Choroid plexus epithelial cell (primary cell): Measurements from ENCODE around the gene IFNA8.
"Not testable (repeated sequence)": the region's sequence is repeated elsewhere in the genome, so short reads cannot be mapped to it uniquely, and the experiment has no call there.

Source experiments
- DNase-seq: peaks from one replicate; pipeline ENCODE4 v3.0.0-alpha.2; 2010; ENCODE audit warnings: low read depth
- H3K4me3 ChIP-seq: 2 replicates; pipeline ENCODE4 v1.5.1; 2011; ENCODE audit warnings: low read depth, mild to moderate bottlenecking, control low read depth, low read length, moderate library complexity
- CTCF ChIP-seq: conservative IDR thresholded peaks from 2 replicates; pipeline ENCODE4 v1.5.1; 2011; ENCODE audit warnings: low read depth, mild to moderate bottlenecking, control low read depth, inconsistent platforms, low read length, moderate library complexity

IFNA8 gene

GRCh38 chr9:21408817-21409216 is at the start of gene IFNA8:
IFNA8 (plus strand) TSS chr9:21409117; CDS start chr9:21409177, 60 bp downstream.
- DNase-seq, result no peak
- TF ChIP-seq CTCF, result no peak
- no peak within 1 kb of the TSS for H3K4me3 ChIP-seq

GRCh38 chr9:21362287-21362686 is 46.6 kb upstream of the IFNA8 start:
- TF ChIP-seq CTCF, result no peak

DNA sequence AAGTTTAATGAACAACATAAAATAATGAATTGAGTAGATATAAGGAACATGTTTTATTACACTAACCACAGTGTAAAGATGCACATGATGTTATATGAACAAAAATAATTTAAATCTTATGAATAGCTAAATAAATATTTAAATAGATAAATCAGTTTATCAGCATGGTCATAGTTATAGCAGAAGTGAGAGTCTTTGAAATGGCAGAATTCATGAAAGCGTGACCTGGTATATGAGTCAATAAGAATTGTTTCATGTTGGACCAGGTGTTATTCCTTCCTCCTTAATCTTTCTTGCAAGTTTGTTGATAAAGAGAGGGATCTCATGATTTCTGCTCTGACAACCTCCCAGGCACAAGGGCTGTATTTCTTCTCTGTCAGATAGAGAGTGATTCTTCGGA is 41.7 kb upstream of the IFNA8 start:
- not testable (repeated sequence) for DNase-seq, H3K4me3 ChIP-seq

More at GRCh38 chr9:21362287-21362686, 46.6 kb upstream of the IFNA8 start:
- no peak for DNase-seq
- H3K4me3 ChIP-seq, result no peak overlapping the region

DNA sequence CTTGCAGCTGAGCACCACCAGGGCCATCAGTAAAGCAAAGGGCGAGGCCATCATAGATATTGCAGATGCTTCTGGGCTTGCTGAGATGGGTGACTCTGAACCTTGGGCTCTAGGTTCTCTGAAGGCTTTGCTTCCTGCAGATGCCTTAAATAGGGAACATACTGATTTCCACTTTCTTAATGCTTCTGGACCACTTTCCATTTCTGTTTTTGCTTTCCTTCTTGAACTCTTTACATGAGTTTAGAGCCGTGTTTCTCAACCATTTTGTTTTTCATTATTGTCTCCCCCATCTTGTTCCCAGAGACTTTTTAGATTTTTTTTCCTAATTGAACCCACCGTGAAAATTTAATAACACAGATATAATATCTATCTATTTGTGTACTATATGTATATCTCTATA is 41.0 kb upstream of the IFNA8 start, which contains the start of gene IFNA13:
Gene IFNA13, minus strand, starts transcription at position 101 of the 400 bp plus-strand sequence. Its CDS starts 47 bp downstream, at position 54.
- no peak within 1 kb of the TSS for H3K4me3 ChIP-seq
- no peak for DNase-seq
- no peak for TF ChIP-seq CTCF

DNA sequence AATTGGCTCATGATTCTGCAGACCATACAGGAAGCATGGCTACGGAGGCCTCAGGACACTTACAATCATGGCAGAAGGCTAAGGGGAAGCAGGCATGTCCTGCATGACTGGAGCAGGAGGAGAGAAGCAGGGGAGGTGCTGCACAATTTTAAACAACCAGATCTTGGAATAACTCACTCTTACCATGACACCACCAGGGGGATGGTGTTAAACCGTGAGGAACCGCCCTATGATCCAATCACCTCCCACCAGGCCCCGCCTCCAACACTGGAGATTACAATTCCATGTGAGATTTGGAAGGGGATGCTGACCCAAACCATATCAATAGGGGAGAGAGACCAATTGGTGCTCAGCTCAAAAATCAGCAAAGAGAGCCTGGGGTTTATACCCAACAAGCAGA is 37.5 kb upstream of the IFNA8 start:
- not testable (repeated sequence) for H3K4me3 ChIP-seq, DNase-seq

DNA sequence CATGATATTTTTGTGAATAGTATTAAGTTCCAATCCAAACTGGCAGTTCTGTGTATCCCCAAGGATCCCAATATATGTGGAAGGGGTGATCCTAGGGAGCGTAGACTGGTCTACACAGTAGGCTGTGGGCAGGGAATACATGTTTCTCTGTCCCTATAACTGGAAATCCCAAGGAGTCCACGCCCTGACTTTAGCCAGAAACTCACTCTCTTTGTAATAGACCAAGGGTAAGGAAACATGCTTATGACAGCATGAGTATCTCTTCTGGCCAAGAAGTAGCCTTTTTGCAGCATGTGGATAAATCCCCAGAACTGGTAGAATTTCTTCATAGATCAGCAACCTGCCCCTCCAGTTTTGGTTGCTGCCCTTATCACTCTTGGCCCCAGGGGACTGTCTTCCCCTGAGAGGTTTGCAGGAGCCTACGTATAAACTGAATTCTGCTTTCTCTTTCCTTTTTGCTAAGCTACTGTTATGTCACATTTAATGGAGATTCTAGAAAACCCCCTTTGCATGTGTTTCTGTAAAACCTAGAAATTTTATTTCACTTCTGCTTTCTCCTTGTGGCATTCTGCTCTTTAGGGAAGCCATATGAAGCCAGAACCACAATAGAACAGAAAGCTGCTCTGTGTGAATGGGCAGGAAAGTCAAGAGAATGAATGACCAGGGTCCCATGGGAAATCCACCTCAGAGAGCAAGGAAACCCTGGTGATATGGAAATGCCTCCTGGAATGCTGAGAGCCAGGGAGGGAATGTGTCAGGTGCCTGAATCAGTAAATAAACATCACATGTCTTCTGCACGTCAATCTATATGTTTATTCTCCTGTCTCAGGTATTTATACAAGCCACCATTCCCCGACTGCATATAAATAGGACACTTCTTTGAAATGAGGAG is 27.2 kb upstream of the IFNA8 start:
- no peak for DNase-seq
- H3K4me3 ChIP-seq, result no peak overlapping the region
- no peak for TF ChIP-seq CTCF

DNA sequence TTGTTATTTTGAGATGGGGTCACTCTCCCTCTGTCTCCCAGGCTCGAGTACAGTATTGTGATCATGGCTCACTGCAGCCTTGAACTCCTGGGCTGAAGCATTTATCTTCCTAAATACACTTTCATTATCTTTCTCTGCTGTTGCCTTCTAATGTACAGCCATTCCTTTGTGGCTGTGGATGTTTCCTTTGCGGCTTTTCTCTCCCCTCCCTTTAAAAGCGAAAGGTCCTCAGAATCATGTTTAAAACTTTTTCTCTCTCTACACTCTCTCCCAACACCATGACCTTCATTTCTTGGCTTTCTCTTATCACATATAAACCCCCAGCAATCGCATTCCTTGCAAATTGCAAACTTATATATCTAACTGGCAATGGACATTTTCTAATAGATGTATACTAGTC is 25.3 kb upstream of the IFNA8 start:
- TF ChIP-seq CTCF, result no peak
- DNase-seq, result no peak
- H3K4me3 ChIP-seq, result no peak overlapping the region

DNA sequence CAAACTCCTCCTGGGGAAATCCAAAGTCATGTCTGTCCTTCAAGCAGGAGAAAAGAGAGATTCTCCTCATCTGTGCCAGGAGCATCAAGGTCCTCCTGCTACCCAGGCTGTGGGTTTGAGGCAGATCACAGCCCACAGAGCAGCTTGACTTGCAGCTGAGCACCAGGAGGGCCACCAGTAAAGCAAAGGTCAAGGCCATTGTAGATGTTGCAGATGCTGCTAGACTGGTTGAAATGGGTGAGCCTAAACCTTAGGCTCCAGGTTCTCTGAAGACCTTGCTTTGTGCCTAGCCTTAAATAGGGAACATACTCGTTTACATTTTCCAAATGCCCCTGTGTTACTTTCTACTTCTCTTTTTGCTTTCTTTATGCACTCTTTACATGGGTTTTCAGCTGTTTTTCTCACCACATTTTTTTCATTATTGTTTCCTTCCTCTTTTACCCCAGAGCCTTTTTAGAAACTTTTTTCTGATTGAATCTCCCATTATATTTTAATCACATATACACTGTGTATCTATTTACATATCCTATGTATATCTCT is 23.7 kb upstream of the IFNA8 start, which contains the start of gene IFNA2:
Gene IFNA2, minus strand, starts transcription at position 268 of the 540 bp plus-strand sequence. Its CDS starts 69 bp downstream, at position 199.
- no peak for DNase-seq
- no peak for TF ChIP-seq CTCF
- no peak within 1 kb of the TSS for H3K4me3 ChIP-seq
